IMR-90 (cell line): ENCODE measurements around the gene CDC42EP3. TPM values are rescaled to one million over a fixed set of nuclear protein-coding genes. Genes with fewer than 3 reads are reported as not detected.

Source experiments
- ATAC-seq: fragments of 200-7000 bp; cut with Tn5 transposase; 2 replicates; pipeline ENCODE4 v1.9.1; 2020; ENCODE audit warnings: low read depth, mild to moderate bottlenecking, moderate library complexity
- BruUV-seq: library from RNA; stranded (reverse); fragments of 400-500 nt; replicated peaks from 2 replicates; lab custom pipeline; 2021; lab: Mats Ljungman, UMichigan
- CTCF ChIA-PET: fragments of 300-600 bp; formaldehyde crosslinking; extraction: SDS; loops from one replicate; lab custom pipeline; 2021; ENCODE audit warnings: antibody characterized with exemption; lab: Yijun Ruan, JAX
- POLR2A ChIA-PET: fragments of 300-600 bp; sonication (Branson Sonifier 250); formaldehyde crosslinking; loops from one replicate; lab custom pipeline; 2022; ENCODE audit warnings: antibody characterized with exemption; ENCODE audit not compliant: unreplicated experiment; lab: Charles Lee
- DNase-seq: peaks from one replicate; pipeline ENCODE4 v3.0.0; 2013
- H2AFZ ChIP-seq: replicated peaks from 2 replicates; pipeline ENCODE3; 2013; ENCODE audit warnings: low read length, mild to moderate bottlenecking; ENCODE audit not compliant: poor library complexity
- H2AK5ac ChIP-seq: 2 replicates; pipeline ENCODE4 v1.6.1; 2013; ENCODE audit warnings: low read depth, low read length, inconsistent platforms
- H2AK9ac ChIP-seq: replicated peaks from 2 replicates; pipeline ENCODE3; 2013; ENCODE audit warnings: mild to moderate bottlenecking, low read depth, low read length, moderate library complexity; ENCODE audit not compliant: poor library complexity
- H2BK120ac ChIP-seq: 2 replicates; pipeline ENCODE4 v1.6.1; 2013; ENCODE audit warnings: low read depth, low read length, inconsistent platforms
- H2BK15ac ChIP-seq: 3 replicates; pipeline ENCODE4 v1.6.1; 2013; ENCODE audit warnings: low read depth, low read length, inconsistent platforms
- H2BK20ac ChIP-seq: 2 replicates; pipeline ENCODE4 v1.6.1; 2013; ENCODE audit warnings: low read depth, mild to moderate bottlenecking, inconsistent platforms, low read length, moderate library complexity
- H2BK5ac ChIP-seq: 2 replicates; pipeline ENCODE4 v1.6.1; 2013; ENCODE audit warnings: mild to moderate bottlenecking, low read depth, low read length, inconsistent platforms; ENCODE audit not compliant: poor library complexity, severe bottlenecking
- H3K14ac ChIP-seq: replicated peaks from 2 replicates; pipeline ENCODE4 v1.6.1; 2013; ENCODE audit warnings: low read depth, low read length, inconsistent platforms
- H3K18ac ChIP-seq: 2 replicates; pipeline ENCODE4 v1.6.1; 2013; ENCODE audit warnings: low read depth, low read length, control low read depth
- H3K23ac ChIP-seq: 2 replicates; pipeline ENCODE4 v1.6.1; 2013; ENCODE audit warnings: low read depth, low read length, inconsistent platforms
- H3K27ac ChIP-seq: 2 replicates; pipeline ENCODE4 v1.5.1; 2013; ENCODE audit warnings: mild to moderate bottlenecking, control low read depth, low read length; ENCODE audit not compliant: insufficient read depth
- H3K27me3 ChIP-seq: 2 replicates; pipeline ENCODE4 v1.6.1; 2013; ENCODE audit warnings: low read length; ENCODE audit not compliant: control insufficient read depth, insufficient read depth
- H3K36me3 ChIP-seq: 2 replicates; pipeline ENCODE4 v1.6.1; 2013; ENCODE audit warnings: low read length, mixed read lengths; ENCODE audit not compliant: control insufficient read depth, insufficient read depth
- H3K4ac ChIP-seq: 2 replicates; pipeline ENCODE4 v1.6.1; 2013; ENCODE audit warnings: low read depth, low read length, inconsistent platforms
- H3K4me1 ChIP-seq: 2 replicates; pipeline ENCODE4 v1.6.1; 2013; ENCODE audit warnings: low read length, mixed read lengths; ENCODE audit not compliant: control insufficient read depth, insufficient read depth
- H3K4me2 ChIP-seq: 2 replicates; pipeline ENCODE4 v1.6.1; 2013; ENCODE audit warnings: low read depth, mild to moderate bottlenecking, control low read depth, low read length, moderate library complexity
- H3K4me3 ChIP-seq: 2 replicates; pipeline ENCODE4 v1.5.1; 2013; ENCODE audit warnings: low read depth, mild to moderate bottlenecking, control low read depth, low read length, moderate library complexity; ENCODE audit not compliant: insufficient read depth
- H3K56ac ChIP-seq: 2 replicates; pipeline ENCODE4 v1.6.1; 2013; ENCODE audit warnings: low read length, inconsistent platforms; ENCODE audit not compliant: insufficient read depth; ENCODE audit errors: extremely low read depth
- H3K79me1 ChIP-seq, 2 experiments: 2 replicates each; pipeline ENCODE4 v1.6.1; 2013; ENCODE audit warnings: low read length in 2 of 2, inconsistent platforms in 1 of 2, low read depth in 1 of 2
- H3K9ac ChIP-seq: 2 replicates; pipeline ENCODE4 v1.6.1; 2013; ENCODE audit warnings: low read depth, low read length, control low read depth
- H3K9me1 ChIP-seq: 2 replicates; pipeline ENCODE4 v1.6.1; 2013; ENCODE audit warnings: low read length, inconsistent platforms; ENCODE audit not compliant: insufficient read depth
- H3K9me3 ChIP-seq: 2 replicates; pipeline ENCODE4 v1.6.1; 2013; ENCODE audit warnings: low read length; ENCODE audit not compliant: control insufficient read depth, insufficient read depth
- H4K20me1 ChIP-seq: 2 replicates; pipeline ENCODE4 v1.6.1; 2013; ENCODE audit warnings: low read length, inconsistent platforms; ENCODE audit not compliant: insufficient read depth
- H4K5ac ChIP-seq: 2 replicates; pipeline ENCODE4 v1.6.1; 2013; ENCODE audit warnings: mild to moderate bottlenecking, low read depth, low read length, control low read depth
- H4K8ac ChIP-seq, 2 experiments: 2 replicates each; pipeline ENCODE4 v1.6.1; 2013; ENCODE audit warnings: low read depth in 2 of 2, low read length in 2 of 2, control low read depth in 1 of 2, inconsistent platforms in 1 of 2
- H4K91ac ChIP-seq: 2 replicates; pipeline ENCODE4 v1.6.1; 2013; ENCODE audit warnings: low read depth, low read length, inconsistent platforms; ENCODE audit not compliant: insufficient read depth
- BHLHE40 ChIP-seq: fragments of 150-350 bp; IDR thresholded peaks from 2 replicates; pipeline ENCODE4 v1.6.1; 2016; ENCODE audit warnings: mild to moderate bottlenecking, low read depth, low read length
- CHD1 ChIP-seq: IDR thresholded peaks from 2 replicates; pipeline ENCODE4 v1.6.1; 2012; ENCODE audit warnings: low read depth, low read length, improper control_type of control experiment
- MXI1 ChIP-seq: IDR thresholded peaks from 2 replicates; pipeline ENCODE4 v1.6.1; 2012; ENCODE audit warnings: low read depth, mild to moderate bottlenecking, low read length, moderate library complexity, borderline replicate concordance
- RFX5 ChIP-seq: IDR thresholded peaks from 2 replicates; pipeline ENCODE4 v1.8.0; 2012; ENCODE audit warnings: low read depth, mild to moderate bottlenecking, low read length, moderate library complexity
- WGBS, 2 experiments: methylation state at CpG; one replicate each; pipeline versions ENCODE4 v1.1.5 to v1.1.7; 2013; ENCODE audit warnings: missing lambda C conversion rate in 2 of 2; ENCODE audit not compliant: insufficient read length in 1 of 2; ENCODE audit errors: extremely low coverage in 2 of 2; 5-methylcytosine and 5-hydroxymethylcytosine counted together
- dilution Hi-C: fragments of 300-500 bp; cut with HindIII; formaldehyde crosslinking; loops from one replicate; pipeline ENCODE4 v1.14.3; 2018; ENCODE audit warnings: low sequenced_read_pairs; ENCODE audit not compliant: unreplicated experiment
- in situ Hi-C: fragments of 300-500 bp; cut with MboI; formaldehyde crosslinking; loops from 3 replicates; pipeline ENCODE4 v1.14.3; 2019; ENCODE audit warnings: low sequenced_read_pairs, inconsistent platforms, mixed read lengths
- intact Hi-C: fragments of 100-400 bp; cut with micrococcal nuclease; formaldehyde crosslinking; loops from 2 replicates; pipeline ENCODE4 v1.10.0; 2022
- polyA plus RNA-seq, 3 experiments: library from polyadenylated mRNA; depleted of rRNA; stranded (reverse); fragments of >200 nt; gene quantifications; 2 replicates each; pipeline ENCODE4 v1.2.3, GENCODE V29; 2012; ENCODE audit warnings: low replicate concordance in 1 of 3
- total RNA-seq: library from RNA; depleted of rRNA; stranded (reverse); fragments of >200 nt; gene quantifications from 2 replicates; pipeline ENCODE4 v1.2.3, GENCODE V29; 2012

The CDC42EP3 gene
- total and polyA plus RNA-seq, 2 of the 4 experiments (the other 2 are of a cell fraction), result 167 to 193 TPM

GRCh38 chr2:37622450-37623100 lies 48.9 kb downstream of the CDC42EP3 start:
- no peak overlapping the region for H3K14ac ChIP-seq
- peaks cover 13% of the 10 kb centered on the region for H3K4me1 ChIP-seq
- no TSS peak for BruUV-seq
- H4K8ac ChIP-seq, result no peak overlapping the region
- H3K36me3 ChIP-seq, result no peaks in the 10 kb centered on the region
- intact Hi-C loops (loop anchor here (5.0 kb wide), 1 partner anchor 35 kb away; no protein-coding TSS in a partner anchor), dilution Hi-C loops (no loop called here), in situ Hi-C loops (no loop called here)
- H3K4ac ChIP-seq, result no peak overlapping the region
- H2BK5ac ChIP-seq, result no peak overlapping the region
- H2BK15ac ChIP-seq, result no peak overlapping the region
- peaks cover 12% of the 10 kb centered on the region for H3K9me1 ChIP-seq
- no peak overlapping the region for H4K5ac ChIP-seq
- peaks cover 0 to 8% of the 10 kb centered on the region in 2 experiments; a peak in 1 of 4 replicates for H3K79me1 ChIP-seq
- no peak overlapping the region for H3K4me2 ChIP-seq
- H3K9me3 ChIP-seq, result no peaks in the 10 kb centered on the region
- POLR2A ChIA-PET, result no interaction called here
- no peak overlapping the region for H4K91ac ChIP-seq
- no peak overlapping the region for H2AK9ac ChIP-seq
- no peak overlapping the region for H2AK5ac ChIP-seq
- H3K27me3 ChIP-seq, result no peaks in the 10 kb centered on the region
- CTCF ChIA-PET, result no interaction called here
- no peak overlapping the region for H3K56ac ChIP-seq
- H3K23ac ChIP-seq, result no peak overlapping the region
- no peak overlapping the region for H2BK20ac ChIP-seq
- no peak overlapping the region for H2AFZ ChIP-seq
- no peak for ATAC-seq
- H3K18ac ChIP-seq, result no peak overlapping the region
- no peak overlapping the region for H3K27ac ChIP-seq
- H4K20me1 ChIP-seq, result no peaks in the 10 kb centered on the region
- H3K4me3 ChIP-seq, result no peak overlapping the region
- TF ChIP-seq RFX5 (no peak), MXI1 (no peak), BHLHE40 (no peak), CHD1 (no peak)
- H3K9ac ChIP-seq, result no peak overlapping the region
- no peak for DNase-seq
- WGBS, 2 experiments, result no CpG with 5 or more reads among the region's 4 CpGs
- H2BK120ac ChIP-seq, result no peak overlapping the region
